Measurements from ENCODE around the gene TRPT1. TPM values are rescaled to one million over a fixed set of nuclear protein-coding genes. Genes with fewer than 3 reads are reported as not detected.

The TRPT1 gene
- total and polyA plus RNA-seq, 9 of the 15 experiments (the other 6 are each of a cell fraction or from before 2014, with no cell fraction given) = 4.6 to 41.7 (median 23.1) TPM

GRCh38 chr11:64181506-64182411 is 44.2 kb downstream of the TRPT1 start (continued):
- no peak for TF ChIP-seq DLX4 (CRISPR knock-in tag; IDR thresholded peaks at IDR 0.05)
- no peak for TF ChIP-seq ZNF507 (tag; conservative IDR thresholded peaks at IDR 0.05)
- TF ChIP-seq ETS2 (tag; IDR thresholded peaks at IDR 0.05; ENCODE audit: borderline replicate concordance, poor library complexity, severe bottlenecking) = no peak
- TF ChIP-seq, protein P1, sequence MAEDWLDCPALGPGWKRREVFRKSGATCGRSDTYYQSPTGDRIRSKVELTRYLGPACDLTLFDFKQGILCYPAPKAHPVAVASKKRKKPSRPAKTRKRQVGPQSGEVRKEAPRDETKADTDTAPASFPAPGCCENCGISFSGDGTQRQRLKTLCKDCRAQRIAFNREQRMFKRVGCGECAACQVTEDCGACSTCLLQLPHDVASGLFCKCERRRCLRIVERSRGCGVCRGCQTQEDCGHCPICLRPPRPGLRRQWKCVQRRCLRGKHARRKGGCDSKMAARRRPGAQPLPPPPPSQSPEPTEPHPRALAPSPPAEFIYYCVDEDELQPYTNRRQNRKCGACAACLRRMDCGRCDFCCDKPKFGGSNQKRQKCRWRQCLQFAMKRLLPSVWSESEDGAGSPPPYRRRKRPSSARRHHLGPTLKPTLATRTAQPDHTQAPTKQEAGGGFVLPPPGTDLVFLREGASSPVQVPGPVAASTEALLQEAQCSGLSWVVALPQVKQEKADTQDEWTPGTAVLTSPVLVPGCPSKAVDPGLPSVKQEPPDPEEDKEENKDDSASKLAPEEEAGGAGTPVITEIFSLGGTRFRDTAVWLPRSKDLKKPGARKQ (CRISPR knock-in tag; IDR thresholded peaks at IDR 0.05) = no peak
- TF ChIP-seq, protein P2, sequence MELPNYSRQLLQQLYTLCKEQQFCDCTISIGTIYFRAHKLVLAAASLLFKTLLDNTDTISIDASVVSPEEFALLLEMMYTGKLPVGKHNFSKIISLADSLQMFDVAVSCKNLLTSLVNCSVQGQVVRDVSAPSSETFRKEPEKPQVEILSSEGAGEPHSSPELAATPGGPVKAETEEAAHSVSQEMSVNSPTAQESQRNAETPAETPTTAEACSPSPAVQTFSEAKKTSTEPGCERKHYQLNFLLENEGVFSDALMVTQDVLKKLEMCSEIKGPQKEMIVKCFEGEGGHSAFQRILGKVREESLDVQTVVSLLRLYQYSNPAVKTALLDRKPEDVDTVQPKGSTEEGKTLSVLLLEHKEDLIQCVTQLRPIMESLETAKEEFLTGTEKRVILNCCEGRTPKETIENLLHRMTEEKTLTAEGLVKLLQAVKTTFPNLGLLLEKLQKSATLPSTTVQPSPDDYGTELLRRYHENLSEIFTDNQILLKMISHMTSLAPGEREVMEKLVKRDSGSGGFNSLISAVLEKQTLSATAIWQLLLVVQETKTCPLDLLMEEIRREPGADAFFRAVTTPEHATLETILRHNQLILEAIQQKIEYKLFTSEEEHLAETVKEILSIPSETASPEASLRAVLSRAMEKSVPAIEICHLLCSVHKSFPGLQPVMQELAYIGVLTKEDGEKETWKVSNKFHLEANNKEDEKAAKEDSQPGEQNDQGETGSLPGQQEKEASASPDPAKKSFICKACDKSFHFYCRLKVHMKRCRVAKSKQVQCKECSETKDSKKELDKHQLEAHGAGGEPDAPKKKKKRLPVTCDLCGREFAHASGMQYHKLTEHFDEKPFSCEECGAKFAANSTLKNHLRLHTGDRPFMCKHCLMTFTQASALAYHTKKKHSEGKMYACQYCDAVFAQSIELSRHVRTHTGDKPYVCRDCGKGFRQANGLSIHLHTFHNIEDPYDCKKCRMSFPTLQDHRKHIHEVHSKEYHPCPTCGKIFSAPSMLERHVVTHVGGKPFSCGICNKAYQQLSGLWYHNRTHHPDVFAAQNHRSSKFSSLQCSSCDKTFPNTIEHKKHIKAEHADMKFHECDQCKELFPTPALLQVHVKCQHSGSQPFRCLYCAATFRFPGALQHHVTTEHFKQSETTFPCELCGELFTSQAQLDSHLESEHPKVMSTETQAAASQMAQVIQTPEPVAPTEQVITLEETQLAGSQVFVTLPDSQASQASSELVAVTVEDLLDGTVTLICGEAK (IDR thresholded peaks at IDR 0.05) = no peak
- TF ChIP-seq, protein P2 (CRISPR knock-in tag; IDR thresholded peaks at IDR 0.05) = no peak
- TF ChIP-seq JUND (IDR thresholded peaks at IDR 0.05; ENCODE audit: borderline replicate concordance, low read depth, low read length) = peak; percentile 94
- TF ChIP-seq JUND (tag; IDR thresholded peaks at IDR 0.05; ENCODE audit: borderline replicate concordance, low read depth, low read length) = peak; percentile 92; the same call in 2 of the 3 replicates
- TF ChIP-seq ZC3H11A (IDR thresholded peaks at IDR 0.05; ENCODE audit: low read depth, low read length) = no peak
- no peak for TF ChIP-seq STAT5A (IDR thresholded peaks at IDR 0.05; ENCODE audit: borderline replicate concordance, low read length)
- no peak for TF ChIP-seq SREBF2 (CRISPR knock-in tag; IDR thresholded peaks at IDR 0.05)
- TF ChIP-seq, protein P3, sequence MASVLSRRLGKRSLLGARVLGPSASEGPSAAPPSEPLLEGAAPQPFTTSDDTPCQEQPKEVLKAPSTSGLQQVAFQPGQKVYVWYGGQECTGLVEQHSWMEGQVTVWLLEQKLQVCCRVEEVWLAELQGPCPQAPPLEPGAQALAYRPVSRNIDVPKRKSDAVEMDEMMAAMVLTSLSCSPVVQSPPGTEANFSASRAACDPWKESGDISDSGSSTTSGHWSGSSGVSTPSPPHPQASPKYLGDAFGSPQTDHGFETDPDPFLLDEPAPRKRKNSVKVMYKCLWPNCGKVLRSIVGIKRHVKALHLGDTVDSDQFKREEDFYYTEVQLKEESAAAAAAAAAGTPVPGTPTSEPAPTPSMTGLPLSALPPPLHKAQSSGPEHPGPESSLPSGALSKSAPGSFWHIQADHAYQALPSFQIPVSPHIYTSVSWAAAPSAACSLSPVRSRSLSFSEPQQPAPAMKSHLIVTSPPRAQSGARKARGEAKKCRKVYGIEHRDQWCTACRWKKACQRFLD (CRISPR knock-in tag; IDR thresholded peaks at IDR 0.05) = no peak
- no peak for TF ChIP-seq KLF10 (CRISPR knock-in tag; IDR thresholded peaks at IDR 0.05)
